Tibial artery (tissue), 4 donors: ENCODE measurements around the gene SNX9.

ENCODE experiments used
- DNase-seq, 2 donors: peaks; one replicate each; pipeline ENCODE4 v3.0.0-alpha.2; 2019
- H3K27ac ChIP-seq, 2 donors: fragments of 200-600 bp; sonication (generic) in 1 of 2; 1 replicate in 1 of 2; 2 replicates in 1 of 2; pipeline ENCODE4 v1.5.1; 2018 to 2019; ENCODE audit warnings: mild to moderate bottlenecking in 1 of 2
- H3K27me3 ChIP-seq, 2 donors: fragments of 200-600 bp; sonication (generic) in 1 of 2; one replicate each; pipeline versions ENCODE4 v1.5.1 to v1.6.0; 2016 to 2019
- H3K36me3 ChIP-seq, 3 donors: fragments of 200-600 bp; sonication (generic) in 2 of 3; one replicate each; pipeline ENCODE4 v1.5.1; 2016 to 2019; ENCODE audit warnings: mild to moderate bottlenecking in 2 of 3
- H3K4me1 ChIP-seq, 4 donors: fragments of 200-600 bp; sonication (generic) in 2 of 4; 1 replicate in 3 of 4; 2 replicates in 1 of 4; pipeline ENCODE4 v1.5.1; 2016 to 2019
- H3K4me3 ChIP-seq, 2 donors: fragments of 200-600 bp; sonication (generic) in 1 of 2; 1 replicate in 1 of 2; 2 replicates in 1 of 2; pipeline ENCODE4 v1.5.1; 2018 to 2019; ENCODE audit warnings: mild to moderate bottlenecking in 2 of 2
- H3K9me3 ChIP-seq, 3 donors: fragments of 200-600 bp; sonication (generic) in 1 of 3; one replicate each; pipeline ENCODE4 v1.5.1; 2016 to 2019
- CTCF ChIP-seq, 2 experiments: fragments of 200-600 bp in 1 of 2; fragments of 450-650 bp in 1 of 2; IDR thresholded peaks; one replicate each; pipeline ENCODE4 v1.5.1; 2017 to 2019; ENCODE audit warnings: antibody characterized with exemption in 2 of 2, mild to moderate bottlenecking in 1 of 2, moderate library complexity in 1 of 2
- intact Hi-C: fragments of 100-400 bp; cut with DNase I; formaldehyde crosslinking; loops from one replicate; pipeline ENCODE4 v1.15.0; 2023; ENCODE audit warnings: low total_unique reads

Gene SNX9

GRCh38 chr6:157927011-157927410, 104.0 kb downstream of the SNX9 start:
- H3K4me1 ChIP-seq: no peaks in the 10 kb centered on the region
- H3K27ac ChIP-seq: no peak overlapping the region
- peaks cover 54 to 94% (median 76%) of the 10 kb centered on the region in 3 donors for H3K36me3 ChIP-seq
- intact Hi-C loops: no loop called here
- no peak for DNase-seq
- H3K4me3 ChIP-seq: no peak overlapping the region
- no peaks in the 10 kb centered on the region for H3K9me3 ChIP-seq
- TF ChIP-seq CTCF (IDR thresholded peaks at IDR 0.05): no peak
- no peaks in the 10 kb centered on the region for H3K27me3 ChIP-seq

GRCh38 chr6:157928428-157928827, 105.4 kb downstream of the SNX9 start:
- intact Hi-C loops: no loop called here
- H3K36me3 ChIP-seq: peaks cover 56 to 94% (median 82%) of the 10 kb centered on the region in 3 donors
- H3K9me3 ChIP-seq: no peaks in the 10 kb centered on the region
- H3K4me3 ChIP-seq: no peak overlapping the region
- no peaks in the 10 kb centered on the region for H3K4me1 ChIP-seq
- no peaks in the 10 kb centered on the region for H3K27me3 ChIP-seq
- no peak for TF ChIP-seq CTCF (IDR thresholded peaks at IDR 0.05)
- no peak overlapping the region for H3K27ac ChIP-seq
- DNase-seq: no peak

GRCh38 chr6:157929076-157929475, 106.0 kb downstream of the SNX9 start:
- Histone ChIP-seq H3K4me1 (no peaks in the 10 kb centered on the region), H3K36me3 (peaks cover 61 to 94% (median 88%) of the 10 kb centered on the region in 3 donors), H3K27ac (no peak overlapping the region), H3K4me3 (no peak overlapping the region), H3K27me3 (no peaks in the 10 kb centered on the region), H3K9me3 (no peaks in the 10 kb centered on the region)
- intact Hi-C loops: no loop called here
- no peak for TF ChIP-seq CTCF (IDR thresholded peaks at IDR 0.05)
- DNase-seq: no peak

GRCh38 chr6:157929765-157930319, 106.8 kb downstream of the SNX9 start:
- H3K9me3 ChIP-seq: no peaks in the 10 kb centered on the region
- TF ChIP-seq CTCF (IDR thresholded peaks at IDR 0.05): no peak
- intact Hi-C loops: no loop called here
- H3K27ac ChIP-seq: no peak overlapping the region
- H3K36me3 ChIP-seq: peaks cover 60 to 94% (median 85%) of the 10 kb centered on the region in 3 donors
- DNase-seq: no peak
- no peaks in the 10 kb centered on the region for H3K4me1 ChIP-seq
- H3K27me3 ChIP-seq: no peaks in the 10 kb centered on the region
- H3K4me3 ChIP-seq: no peak overlapping the region

- TF ChIP-seq CTCF (IDR thresholded peaks at IDR 0.05): no peak
- Histone ChIP-seq H3K9me3 (no peaks in the 10 kb centered on the region), H3K27me3 (no peaks in the 10 kb centered on the region), H3K4me1 (no peaks in the 10 kb centered on the region), H3K4me3 (no peak overlapping the region), H3K36me3 (peaks cover 87 to 95% (median 92%) of the 10 kb centered on the region in 3 donors), H3K27ac (no peak overlapping the region)
- DNase-seq: no peak
- intact Hi-C loops: no loop called here
Measured at GRCh38 chr6:157935786-157936185, 112.7 kb downstream of the SNX9 start.

GRCh38 chr6:157937318-157937717, 114.3 kb downstream of the SNX9 start:
- Histone ChIP-seq H3K27me3 (no peaks in the 10 kb centered on the region), H3K36me3 (peaks cover 88 to 97% (median 97%) of the 10 kb centered on the region in 3 donors), H3K9me3 (no peaks in the 10 kb centered on the region), H3K4me3 (no peak overlapping the region), H3K4me1 (no peaks in the 10 kb centered on the region), H3K27ac (no peak overlapping the region)
- TF ChIP-seq CTCF (IDR thresholded peaks at IDR 0.05): no peak
- intact Hi-C loops: no loop called here
- DNase-seq: no peak
